GM19099 (cell line): ENCODE data around the gene LRP1B.

Experiments used
- POLR2A ChIP-seq: IDR thresholded peaks from 3 replicates; pipeline ENCODE4 v1.6.1; 2011; ENCODE audit warnings: low read depth; ENCODE audit not compliant: insufficient read length; ENCODE audit errors: extremely low read depth

Gene LRP1B

DNA sequence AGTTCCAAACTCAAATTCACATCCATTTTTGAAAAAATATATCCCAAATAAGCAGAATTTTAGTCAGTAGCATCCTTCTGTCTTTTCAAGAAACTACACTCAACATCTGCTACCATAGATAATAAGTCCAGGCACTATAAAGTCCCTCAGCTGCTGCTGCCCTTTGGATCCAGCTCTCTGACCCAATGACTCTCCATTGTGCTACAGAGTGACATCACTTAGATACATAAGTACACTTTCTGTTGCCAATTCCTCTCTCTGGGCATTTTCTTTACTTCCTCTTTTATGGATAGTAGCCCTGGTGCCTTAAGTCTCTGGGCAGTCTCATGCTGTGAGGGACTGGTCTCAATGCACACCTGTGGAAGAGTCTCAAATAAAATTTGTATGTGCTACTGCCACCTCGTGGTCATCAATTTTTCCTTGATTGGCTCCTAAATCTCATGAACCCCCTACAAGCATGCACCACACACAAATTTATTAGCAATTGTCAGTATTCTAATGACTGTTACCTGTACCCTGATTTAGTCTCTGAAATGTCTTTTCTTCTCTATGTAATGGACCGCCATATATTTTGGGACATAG is 219.2 kb downstream of the LRP1B start:
- no peak for TF ChIP-seq POLR2A

DNA sequence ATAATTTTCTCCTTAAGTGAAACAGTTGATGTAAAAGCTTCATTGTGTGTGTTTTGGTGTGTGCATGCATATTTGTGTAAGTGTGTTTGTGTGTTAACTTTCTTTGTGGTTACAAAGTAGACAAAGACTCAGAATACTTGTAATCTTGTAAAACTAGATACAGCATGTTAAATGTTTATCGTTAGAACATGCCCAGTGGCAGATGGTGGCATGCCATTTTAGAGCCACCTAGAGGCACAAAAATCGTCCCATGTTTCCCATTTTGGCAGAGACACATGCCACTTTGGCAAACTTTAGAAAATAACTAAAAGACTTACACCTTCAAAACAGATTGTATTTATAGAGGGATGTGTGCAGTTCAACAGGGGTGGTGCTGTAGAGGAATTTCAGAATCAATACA is 224.1 kb downstream of the LRP1B start:
- TF ChIP-seq POLR2A: no peak

GRCh38 chr2:141900826-141901225 is 230.0 kb downstream of the LRP1B start:
- TF ChIP-seq POLR2A: no peak

DNA sequence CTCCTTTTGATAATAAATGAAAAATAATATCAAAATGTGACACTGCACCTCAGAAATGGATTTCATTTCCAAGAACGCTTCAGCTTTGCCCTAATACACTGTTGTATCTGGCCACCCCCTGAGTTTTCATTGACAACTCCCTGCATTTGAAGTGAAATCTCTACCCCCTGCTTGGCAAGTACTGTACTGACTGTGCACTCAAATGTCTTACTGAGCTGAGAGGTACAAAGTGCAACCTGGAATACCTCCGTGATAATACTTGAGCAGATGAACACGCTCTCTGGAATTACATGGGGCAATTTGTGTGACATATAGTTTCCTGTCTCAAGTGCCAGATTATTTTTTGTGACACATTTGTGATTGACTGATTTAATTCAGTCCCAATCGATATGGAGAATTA is 231.1 kb downstream of the LRP1B start:
- TF ChIP-seq POLR2A: no peak

DNA sequence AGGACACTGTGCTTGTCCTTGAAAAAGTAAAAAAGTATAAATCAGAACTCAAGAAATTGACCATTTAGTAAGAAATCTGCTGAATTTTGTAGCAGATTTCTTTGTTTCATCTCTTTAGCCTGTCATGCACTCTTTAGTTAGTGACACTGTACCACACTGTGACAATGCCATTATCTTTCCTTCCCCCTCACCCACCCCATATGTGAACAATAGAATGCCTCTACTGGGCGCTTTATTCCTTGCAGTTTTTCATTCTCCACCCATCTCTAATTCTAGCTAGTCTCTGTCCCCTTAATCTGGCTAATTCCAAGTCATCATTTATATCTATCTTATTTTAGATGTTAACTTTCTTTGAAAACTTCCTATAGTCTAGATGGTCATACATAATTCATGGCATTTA is 241.0 kb downstream of the LRP1B start:
- no peak for TF ChIP-seq POLR2A

DNA sequence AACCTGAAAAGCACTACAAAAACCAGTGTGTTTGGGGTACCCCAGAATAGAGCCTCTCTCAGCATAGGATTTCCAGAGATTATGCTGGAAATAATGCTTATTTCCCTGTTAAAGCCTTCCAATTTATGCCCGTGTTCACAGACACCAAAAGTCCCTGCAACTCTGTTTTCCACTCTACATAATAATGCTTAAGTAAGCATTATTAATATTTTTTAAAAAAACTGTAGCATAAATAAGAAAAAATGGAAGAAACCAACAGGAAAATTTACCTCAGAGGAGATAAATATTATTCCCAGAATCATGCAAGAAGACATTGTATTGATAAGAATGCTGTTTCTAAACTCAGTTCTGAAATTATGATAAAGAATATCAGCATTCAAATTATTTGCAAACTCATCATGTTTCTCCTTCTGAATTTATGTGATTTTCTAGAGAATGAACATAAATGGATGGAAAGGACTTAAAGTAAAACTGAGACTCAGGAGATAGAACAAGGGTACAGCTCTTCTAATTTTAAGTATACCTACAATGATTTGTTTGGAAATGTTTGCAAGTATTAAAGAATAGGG is 241.7 kb downstream of the LRP1B start:
- TF ChIP-seq POLR2A: no peak

DNA sequence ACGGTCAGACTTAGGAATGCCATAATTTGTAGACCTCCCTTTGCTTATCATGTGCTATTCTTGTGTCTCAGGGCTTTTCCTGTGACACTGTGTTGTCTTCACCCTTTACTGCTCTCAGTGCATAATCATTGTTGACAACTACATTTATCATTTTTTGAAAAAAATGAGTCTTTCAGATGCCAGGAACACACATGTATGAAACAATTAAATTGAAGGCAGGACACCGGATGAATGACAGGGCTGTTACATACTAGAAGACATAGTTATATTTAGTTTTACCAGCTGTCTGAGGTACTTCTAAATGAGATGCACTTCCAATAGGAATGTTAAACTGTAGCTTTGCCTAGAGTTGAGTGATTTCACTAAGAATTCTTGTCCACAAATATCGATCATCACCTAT is 243.5 kb downstream of the LRP1B start:
- TF ChIP-seq POLR2A: no peak

- TF ChIP-seq POLR2A: no peak
Measured at GRCh38 chr2:141878016-141878415, 252.8 kb downstream of the LRP1B start.

- TF ChIP-seq POLR2A: no peak
Measured at GRCh38 chr2:141871913-141872634, 258.7 kb downstream of the LRP1B start.

DNA sequence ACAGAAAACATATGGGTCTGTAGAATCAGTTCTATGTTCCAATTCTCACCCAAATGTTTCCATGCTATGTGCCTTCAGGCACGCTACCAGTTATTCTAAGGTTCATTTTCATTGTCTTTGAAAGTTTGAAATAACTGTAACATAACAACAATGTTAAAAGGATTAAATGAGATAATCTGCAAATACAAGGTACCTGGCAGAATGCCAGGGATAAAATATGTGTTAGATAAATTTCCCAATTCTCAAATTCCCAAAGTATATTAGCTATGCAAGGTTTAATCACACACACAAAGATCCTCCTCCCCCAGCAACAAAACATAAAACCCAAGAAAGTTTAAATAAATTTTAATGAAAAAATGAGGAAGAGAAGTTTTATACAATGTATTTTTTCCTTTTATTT is 261.2 kb downstream of the LRP1B start:
- no peak for TF ChIP-seq POLR2A

GRCh38 chr2:141863964-141864363 is 266.9 kb downstream of the LRP1B start:
- TF ChIP-seq POLR2A: no peak

DNA sequence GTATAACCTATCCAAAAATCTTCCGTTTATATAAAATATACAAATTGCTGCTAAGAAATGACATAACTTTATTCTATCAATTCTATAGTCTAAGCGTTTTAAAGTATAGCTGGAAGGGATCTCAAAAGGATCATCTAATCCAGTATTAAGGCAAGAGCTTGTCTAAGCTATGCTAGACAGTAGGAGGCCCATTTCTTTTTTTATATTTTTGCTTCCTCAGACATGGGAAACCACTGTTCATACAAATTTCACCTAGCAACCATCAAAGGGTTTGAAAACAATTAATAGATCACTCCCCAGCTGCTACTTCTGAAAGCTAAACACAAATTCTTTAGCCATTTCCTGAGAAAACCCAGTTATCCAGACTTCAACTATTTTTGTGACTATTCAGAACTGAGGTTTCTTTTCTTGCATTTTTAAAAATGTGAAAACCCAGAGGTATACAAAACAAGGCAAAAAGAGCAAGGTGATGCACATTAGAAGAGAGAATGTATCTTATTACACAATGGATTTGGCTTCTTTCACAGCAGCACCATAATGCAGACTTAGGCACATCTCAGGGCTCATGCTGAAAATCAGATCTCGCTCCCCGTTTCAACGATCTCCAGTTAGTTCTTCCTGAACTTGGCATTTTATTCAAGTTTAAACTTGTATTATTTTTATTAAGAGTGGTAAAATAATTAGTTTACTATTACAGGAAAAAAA is 274.4 kb downstream of the LRP1B start:
- TF ChIP-seq POLR2A: no peak

GRCh38 chr2:141848191-141848590 is 282.6 kb downstream of the LRP1B start:
- TF ChIP-seq POLR2A: no peak

DNA sequence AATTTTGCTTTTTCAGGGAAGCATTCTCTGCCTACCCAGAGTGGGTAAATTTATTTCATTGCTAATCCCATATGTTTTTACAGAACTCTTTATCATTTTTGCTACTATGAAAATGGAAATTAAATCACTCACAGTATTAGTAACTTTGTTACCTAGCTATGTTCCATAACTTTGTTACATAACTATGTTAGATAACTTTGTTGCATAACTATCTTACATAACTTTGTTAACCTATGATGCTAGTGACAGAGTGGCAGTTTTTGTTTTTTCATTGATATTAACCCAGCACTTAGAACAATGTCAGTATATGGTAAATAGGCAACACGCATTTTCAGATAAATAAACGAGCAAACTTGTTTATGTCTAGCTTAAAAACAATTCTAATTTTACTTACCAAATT is 286.6 kb downstream of the LRP1B start:
- no peak for TF ChIP-seq POLR2A

DNA sequence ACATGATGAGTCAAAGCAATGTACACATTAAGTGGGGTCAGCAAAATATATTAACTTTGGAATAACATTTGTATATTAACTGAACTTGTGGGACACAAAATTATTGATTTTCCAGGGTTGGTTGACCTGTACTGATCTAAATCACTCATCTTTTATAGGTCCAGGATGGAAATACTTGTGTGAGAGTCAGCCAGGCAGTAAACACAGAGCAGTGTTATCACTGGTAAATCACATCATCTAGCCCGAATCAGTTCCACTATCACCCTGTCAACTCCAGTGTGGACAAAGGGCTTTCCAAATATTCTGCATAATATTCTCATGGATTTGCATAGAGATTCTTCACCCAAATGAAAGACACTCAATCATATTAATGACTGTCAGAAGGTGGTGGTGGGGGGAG is 295.7 kb downstream of the LRP1B start:
- no peak for TF ChIP-seq POLR2A

GRCh38 chr2:141828761-141829160 is 302.1 kb downstream of the LRP1B start:
- no peak for TF ChIP-seq POLR2A

DNA sequence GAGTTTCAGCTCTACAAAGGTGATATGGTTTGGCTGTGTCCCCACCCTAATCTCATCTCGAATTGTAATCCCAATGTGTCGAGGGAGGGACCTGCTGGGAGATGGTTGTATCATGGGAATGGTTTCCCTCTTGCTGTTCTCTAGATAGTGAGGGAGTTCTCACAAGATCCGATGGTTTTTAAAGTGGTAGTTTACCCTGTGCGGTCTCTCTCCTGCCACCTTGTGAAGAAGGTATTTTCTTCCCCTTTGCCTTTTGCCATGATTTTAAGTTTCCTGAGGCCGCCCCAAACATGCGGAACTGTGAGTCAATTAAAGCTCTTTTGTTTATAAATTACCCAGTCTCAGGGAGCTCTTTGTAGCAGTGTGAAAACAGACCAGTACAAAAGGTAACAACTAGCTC is 306.0 kb downstream of the LRP1B start:
- no peak for TF ChIP-seq POLR2A

DNA sequence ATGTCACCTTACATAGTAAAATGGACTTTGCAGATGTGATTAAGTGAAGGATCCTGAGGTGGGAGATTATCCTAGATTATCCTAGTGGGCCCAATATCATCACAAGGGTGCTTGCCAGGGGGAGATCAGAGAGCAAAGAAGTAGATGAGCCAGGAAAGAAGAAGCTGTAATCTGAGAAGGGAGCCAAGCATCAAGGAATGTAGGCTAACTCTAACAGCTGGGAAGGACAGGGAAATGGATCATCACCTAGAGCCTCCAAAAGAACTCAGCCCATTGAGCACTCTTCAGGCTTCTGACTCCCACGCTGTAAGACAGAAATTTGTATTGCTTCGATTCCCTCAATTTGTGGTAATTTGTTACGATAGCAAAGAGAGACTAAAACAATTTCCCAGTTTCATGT is 309.9 kb downstream of the LRP1B start:
- no peak for TF ChIP-seq POLR2A
